IMR-90 (cell line): ENCODE data around the gene SASH1. TPM values are rescaled to one million over a fixed set of nuclear protein-coding genes. Genes with fewer than 3 reads are reported as not detected.

ENCODE experiments used
- ATAC-seq: fragments of 200-7000 bp; cut with Tn5 transposase; 2 replicates; pipeline ENCODE4 v1.9.1; 2020; ENCODE audit warnings: low read depth, mild to moderate bottlenecking, moderate library complexity
- BruUV-seq: library from RNA; stranded (reverse); fragments of 400-500 nt; replicated peaks from 2 replicates; lab custom pipeline; 2021; lab: Mats Ljungman, UMichigan
- CTCF ChIA-PET: fragments of 300-600 bp; formaldehyde crosslinking; extraction: SDS; loops from one replicate; lab custom pipeline; 2021; ENCODE audit warnings: antibody characterized with exemption; lab: Yijun Ruan, JAX
- POLR2A ChIA-PET: fragments of 300-600 bp; sonication (Branson Sonifier 250); formaldehyde crosslinking; loops from one replicate; lab custom pipeline; 2022; ENCODE audit warnings: antibody characterized with exemption; ENCODE audit not compliant: unreplicated experiment; lab: Charles Lee
- DNase-seq: peaks from one replicate; pipeline ENCODE4 v3.0.0; 2013
- H2AFZ ChIP-seq: replicated peaks from 2 replicates; pipeline ENCODE3; 2013; ENCODE audit warnings: low read length, mild to moderate bottlenecking; ENCODE audit not compliant: poor library complexity
- H2AK5ac ChIP-seq: 2 replicates; pipeline ENCODE4 v1.6.1; 2013; ENCODE audit warnings: low read depth, low read length, inconsistent platforms
- H2AK9ac ChIP-seq: replicated peaks from 2 replicates; pipeline ENCODE3; 2013; ENCODE audit warnings: mild to moderate bottlenecking, low read depth, low read length, moderate library complexity; ENCODE audit not compliant: poor library complexity
- H2BK120ac ChIP-seq: 2 replicates; pipeline ENCODE4 v1.6.1; 2013; ENCODE audit warnings: low read depth, low read length, inconsistent platforms
- H2BK15ac ChIP-seq: 3 replicates; pipeline ENCODE4 v1.6.1; 2013; ENCODE audit warnings: low read depth, low read length, inconsistent platforms
- H2BK20ac ChIP-seq: 2 replicates; pipeline ENCODE4 v1.6.1; 2013; ENCODE audit warnings: low read depth, mild to moderate bottlenecking, inconsistent platforms, low read length, moderate library complexity
- H2BK5ac ChIP-seq: 2 replicates; pipeline ENCODE4 v1.6.1; 2013; ENCODE audit warnings: mild to moderate bottlenecking, low read depth, low read length, inconsistent platforms; ENCODE audit not compliant: poor library complexity, severe bottlenecking
- H3K14ac ChIP-seq: replicated peaks from 2 replicates; pipeline ENCODE4 v1.6.1; 2013; ENCODE audit warnings: low read depth, low read length, inconsistent platforms
- H3K18ac ChIP-seq: 2 replicates; pipeline ENCODE4 v1.6.1; 2013; ENCODE audit warnings: low read depth, low read length, control low read depth
- H3K23ac ChIP-seq: 2 replicates; pipeline ENCODE4 v1.6.1; 2013; ENCODE audit warnings: low read depth, low read length, inconsistent platforms
- H3K27ac ChIP-seq: 2 replicates; pipeline ENCODE4 v1.5.1; 2013; ENCODE audit warnings: mild to moderate bottlenecking, control low read depth, low read length; ENCODE audit not compliant: insufficient read depth
- H3K27me3 ChIP-seq: 2 replicates; pipeline ENCODE4 v1.6.1; 2013; ENCODE audit warnings: low read length; ENCODE audit not compliant: control insufficient read depth, insufficient read depth
- H3K36me3 ChIP-seq: 2 replicates; pipeline ENCODE4 v1.6.1; 2013; ENCODE audit warnings: low read length, mixed read lengths; ENCODE audit not compliant: control insufficient read depth, insufficient read depth
- H3K4ac ChIP-seq: 2 replicates; pipeline ENCODE4 v1.6.1; 2013; ENCODE audit warnings: low read depth, low read length, inconsistent platforms
- H3K4me1 ChIP-seq: 2 replicates; pipeline ENCODE4 v1.6.1; 2013; ENCODE audit warnings: low read length, mixed read lengths; ENCODE audit not compliant: control insufficient read depth, insufficient read depth
- H3K4me2 ChIP-seq: 2 replicates; pipeline ENCODE4 v1.6.1; 2013; ENCODE audit warnings: low read depth, mild to moderate bottlenecking, control low read depth, low read length, moderate library complexity
- H3K4me3 ChIP-seq: 2 replicates; pipeline ENCODE4 v1.5.1; 2013; ENCODE audit warnings: low read depth, mild to moderate bottlenecking, control low read depth, low read length, moderate library complexity; ENCODE audit not compliant: insufficient read depth
- H3K56ac ChIP-seq: 2 replicates; pipeline ENCODE4 v1.6.1; 2013; ENCODE audit warnings: low read length, inconsistent platforms; ENCODE audit not compliant: insufficient read depth; ENCODE audit errors: extremely low read depth
- H3K79me1 ChIP-seq, 2 experiments: 2 replicates each; pipeline ENCODE4 v1.6.1; 2013; ENCODE audit warnings: low read length in 2 of 2, inconsistent platforms in 1 of 2, low read depth in 1 of 2
- H3K9ac ChIP-seq: 2 replicates; pipeline ENCODE4 v1.6.1; 2013; ENCODE audit warnings: low read depth, low read length, control low read depth
- H3K9me1 ChIP-seq: 2 replicates; pipeline ENCODE4 v1.6.1; 2013; ENCODE audit warnings: low read length, inconsistent platforms; ENCODE audit not compliant: insufficient read depth
- H3K9me3 ChIP-seq: 2 replicates; pipeline ENCODE4 v1.6.1; 2013; ENCODE audit warnings: low read length; ENCODE audit not compliant: control insufficient read depth, insufficient read depth
- H4K20me1 ChIP-seq: 2 replicates; pipeline ENCODE4 v1.6.1; 2013; ENCODE audit warnings: low read length, inconsistent platforms; ENCODE audit not compliant: insufficient read depth
- H4K5ac ChIP-seq: 2 replicates; pipeline ENCODE4 v1.6.1; 2013; ENCODE audit warnings: mild to moderate bottlenecking, low read depth, low read length, control low read depth
- H4K8ac ChIP-seq, 2 experiments: 2 replicates each; pipeline ENCODE4 v1.6.1; 2013; ENCODE audit warnings: low read depth in 2 of 2, low read length in 2 of 2, control low read depth in 1 of 2, inconsistent platforms in 1 of 2
- H4K91ac ChIP-seq: 2 replicates; pipeline ENCODE4 v1.6.1; 2013; ENCODE audit warnings: low read depth, low read length, inconsistent platforms; ENCODE audit not compliant: insufficient read depth
- CHD1 ChIP-seq: IDR thresholded peaks from 2 replicates; pipeline ENCODE4 v1.6.1; 2012; ENCODE audit warnings: low read depth, low read length, improper control_type of control experiment
- ELK1 ChIP-seq: fragments of 150-350 bp; IDR thresholded peaks from 2 replicates; pipeline ENCODE4 v1.6.1; 2016; ENCODE audit warnings: low read depth, mild to moderate bottlenecking, low read length, moderate library complexity, borderline replicate concordance
- MAZ ChIP-seq: IDR thresholded peaks from 2 replicates; pipeline ENCODE4 v1.6.1; 2012; ENCODE audit warnings: low read depth, mild to moderate bottlenecking, low read length, improper control_type of control experiment, moderate library complexity, borderline replicate concordance
- NFE2L2 ChIP-seq: fragments of 150-350 bp; IDR thresholded peaks from 2 replicates; pipeline ENCODE4 v1.6.1; 2016; ENCODE audit warnings: low read depth, mild to moderate bottlenecking, low read length
- POLR2A ChIP-seq: IDR thresholded peaks from 2 replicates; pipeline ENCODE4 v1.6.1; 2012; ENCODE audit warnings: mild to moderate bottlenecking, low read depth, low read length
- SMC3 ChIP-seq: fragments of 150-350 bp; IDR thresholded peaks from 2 replicates; pipeline ENCODE4 v1.6.1; 2016; ENCODE audit warnings: low read depth, mild to moderate bottlenecking, antibody characterized with exemption, low read length, moderate library complexity
- WGBS, 2 experiments: methylation state at CpG; one replicate each; pipeline versions ENCODE4 v1.1.5 to v1.1.7; 2013; ENCODE audit warnings: missing lambda C conversion rate in 2 of 2; ENCODE audit not compliant: insufficient read length in 1 of 2; ENCODE audit errors: extremely low coverage in 2 of 2; 5-methylcytosine and 5-hydroxymethylcytosine counted together
- dilution Hi-C: fragments of 300-500 bp; cut with HindIII; formaldehyde crosslinking; loops from one replicate; pipeline ENCODE4 v1.14.3; 2018; ENCODE audit warnings: low sequenced_read_pairs; ENCODE audit not compliant: unreplicated experiment
- in situ Hi-C: fragments of 300-500 bp; cut with MboI; formaldehyde crosslinking; loops from 3 replicates; pipeline ENCODE4 v1.14.3; 2019; ENCODE audit warnings: low sequenced_read_pairs, inconsistent platforms, mixed read lengths
- intact Hi-C: fragments of 100-400 bp; cut with micrococcal nuclease; formaldehyde crosslinking; loops from 2 replicates; pipeline ENCODE4 v1.10.0; 2022
- polyA plus RNA-seq, 3 experiments: library from polyadenylated mRNA; depleted of rRNA; stranded (reverse); fragments of >200 nt; gene quantifications; 2 replicates each; pipeline ENCODE4 v1.2.3, GENCODE V29; 2012; ENCODE audit warnings: low replicate concordance in 1 of 3
- total RNA-seq: library from RNA; depleted of rRNA; stranded (reverse); fragments of >200 nt; gene quantifications from 2 replicates; pipeline ENCODE4 v1.2.3, GENCODE V29; 2012

The SASH1 gene
- total and polyA plus RNA-seq, 2 of the 4 experiments (the other 2 are of a cell fraction): 11.6 to 16.5 TPM

- TF ChIP-seq ELK1 (no peak), SMC3 (no peak), CHD1 (no peak), MAZ (no peak)
These were observed 251.2 kb downstream of the SASH1 start (continued) for GRCh38 chr6:148593813-148594170.

DNA sequence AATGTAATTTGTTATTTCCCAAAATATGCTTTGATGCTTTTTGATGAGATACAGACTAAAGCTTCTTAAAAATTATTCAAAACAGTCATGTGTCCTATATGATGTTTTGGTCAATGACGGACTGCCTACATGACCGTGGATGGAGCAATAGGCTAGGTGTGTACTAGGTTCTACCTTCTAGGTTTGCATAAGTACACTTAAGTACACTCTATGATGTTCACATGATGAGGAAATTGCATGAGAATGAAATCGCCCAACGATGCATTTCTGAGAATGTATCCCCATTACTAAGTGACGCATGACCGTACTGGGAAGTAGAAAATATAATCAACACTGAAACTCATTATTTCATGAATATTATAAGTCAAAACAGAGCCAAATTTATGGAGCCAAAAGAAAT, 252.9 kb downstream of the SASH1 start:
- H4K20me1 ChIP-seq: no peaks in the 10 kb centered on the region
- no peak overlapping the region for H2BK15ac ChIP-seq
- H3K18ac ChIP-seq: no peak overlapping the region
- H2BK20ac ChIP-seq: no peak overlapping the region
- no peak overlapping the region for H3K4me2 ChIP-seq
- no peak overlapping the region for H4K8ac ChIP-seq
- no peak overlapping the region for H3K23ac ChIP-seq
- no peak overlapping the region for H2AK9ac ChIP-seq
- no peak overlapping the region for H3K4ac ChIP-seq
- CTCF ChIA-PET: interaction anchor here (1.6 kb wide), 1 partner anchor 18 kb away, joined by 4 read pairs; no protein-coding TSS in a partner anchor
- TF ChIP-seq POLR2A: no peak
- no peak for TF ChIP-seq NFE2L2
- TF ChIP-seq ELK1: no peak
- H4K5ac ChIP-seq: no peak overlapping the region
- ATAC-seq (no peak), DNase-seq (no peak)
- dilution Hi-C loops (no loop called here), in situ Hi-C loops (no loop called here), intact Hi-C loops (no loop called here)
- H2AK5ac ChIP-seq: no peak overlapping the region
- H3K9me1 ChIP-seq: no peaks in the 10 kb centered on the region; the same call in 1 of the 2 replicates
- H3K27me3 ChIP-seq: no peaks in the 10 kb centered on the region
- no peak overlapping the region for H2BK5ac ChIP-seq
- H3K79me1 ChIP-seq: no peaks in the 10 kb centered on the region
- no peak overlapping the region for H2AFZ ChIP-seq
- POLR2A ChIA-PET: no interaction called here
- H3K9me3 ChIP-seq: no peaks in the 10 kb centered on the region
- peaks cover 4% of the 10 kb centered on the region for H3K4me1 ChIP-seq
- H3K56ac ChIP-seq: no peak overlapping the region
- no peak overlapping the region for H3K14ac ChIP-seq
- no TSS peak for BruUV-seq
- H4K91ac ChIP-seq: no peak overlapping the region
- H3K36me3 ChIP-seq: no peaks in the 10 kb centered on the region
- no peak overlapping the region for H2BK120ac ChIP-seq
- no peak overlapping the region for H3K27ac ChIP-seq
- WGBS, 2 experiments: no CpG with 5 or more reads among the region's 6 CpGs
- H3K4me3 ChIP-seq: no peak overlapping the region
- H3K9ac ChIP-seq: no peak overlapping the region
